HEK293 (cell line): ENCODE results near the gene MCM3AP.
A peak's percentile ranks its signal among the peaks of the same experiment; 100 is the strongest.
"Not testable (repeated sequence)": the region's sequence is repeated elsewhere in the genome, so short reads cannot be mapped to it uniquely, and the experiment has no call there.

Experiments used
- CTCF ChIA-PET: fragments of 350-600 bp; formaldehyde crosslinking; extraction: SDS; loops from one replicate; lab custom pipeline; 2021; ENCODE audit warnings: antibody characterized with exemption; lab: Yijun Ruan, JAX
- POLR2A ChIA-PET: fragments of 300-600 bp; formaldehyde crosslinking; extraction: SDS; loops from one replicate; lab custom pipeline; 2020; ENCODE audit warnings: antibody characterized with exemption, inconsistent platforms; lab: Yijun Ruan, JAX
- H3K27ac ChIP-seq: fragments of 200-500 bp; sonication (Bioruptor generic); 2 replicates; pipeline ENCODE4 v1.5.1; 2014; ENCODE audit warnings: low read depth, low read length, control low read depth, inconsistent platforms; ENCODE audit errors: extremely low read depth
- H3K36me3 ChIP-seq, 2 experiments: fragments of 200-500 bp in 1 of 2; sonication (Bioruptor generic) in 1 of 2; 1 replicate in 1 of 2; 2 replicates in 1 of 2; pipeline ENCODE4 v1.5.1; 2014 to 2017; ENCODE audit warnings: inconsistent platforms in 2 of 2, low read length in 2 of 2; ENCODE audit not compliant: control insufficient read depth in 2 of 2, insufficient read depth in 1 of 2
- H3K4me1 ChIP-seq: fragments of 200-500 bp; sonication (Bioruptor generic); 2 replicates; pipeline ENCODE4 v1.5.1; 2014; ENCODE audit warnings: mild to moderate bottlenecking, low read length, inconsistent platforms; ENCODE audit not compliant: control insufficient read depth, insufficient read depth
- H3K4me3 ChIP-seq: 2 replicates; pipeline ENCODE4 v1.5.1; 2011; ENCODE audit warnings: low read depth, mild to moderate bottlenecking, control low read depth, low read length, moderate library complexity
- H3K9me3 ChIP-seq: fragments of 200-500 bp; sonication (Bioruptor generic); 2 replicates; pipeline ENCODE4 v1.5.1; 2014; ENCODE audit warnings: low read depth, low read length, inconsistent platforms; ENCODE audit not compliant: control insufficient read depth, insufficient read depth
- EGR2 ChIP-seq: fragments of 450-650 bp; formaldehyde crosslinking; IDR thresholded peaks from 2 replicates; pipeline ENCODE4 v1.5.1; 2016; ENCODE audit warnings: low read depth, missing biosample characterization, missing genetic modification characterization
- GLIS1 ChIP-seq: fragments of 450-650 bp; formaldehyde crosslinking; IDR thresholded peaks from 2 replicates; pipeline ENCODE4 v1.5.1; 2016; ENCODE audit warnings: missing biosample characterization, missing genetic modification characterization
- KLF16 ChIP-seq: fragments of 450-650 bp; formaldehyde crosslinking; IDR thresholded peaks from 2 replicates; pipeline ENCODE4 v1.5.1; 2017; ENCODE audit warnings: missing biosample characterization, missing genetic modification characterization
- KLF8 ChIP-seq: fragments of 450-650 bp; formaldehyde crosslinking; IDR thresholded peaks from 2 replicates; pipeline ENCODE4 v1.5.1; 2016; ENCODE audit warnings: missing biosample characterization, missing genetic modification characterization
- KLF9 ChIP-seq: fragments of 450-650 bp; formaldehyde crosslinking; IDR thresholded peaks from 2 replicates; pipeline ENCODE4 v1.5.1; 2016; ENCODE audit warnings: missing biosample characterization, missing genetic modification characterization, low read depth
- PATZ1 ChIP-seq: fragments of 450-650 bp; formaldehyde crosslinking; IDR thresholded peaks from 2 replicates; pipeline ENCODE4 v1.5.1; 2016; ENCODE audit warnings: missing biosample characterization, missing genetic modification characterization
- REPIN1 ChIP-seq: fragments of 450-650 bp; formaldehyde crosslinking; IDR thresholded peaks from 2 replicates; pipeline ENCODE4 v1.5.1; 2017; ENCODE audit warnings: missing biosample characterization, missing genetic modification characterization, low read depth
- SCRT2 ChIP-seq: fragments of 450-650 bp; formaldehyde crosslinking; IDR thresholded peaks from 2 replicates; pipeline ENCODE4 v1.5.1; 2016; ENCODE audit warnings: missing biosample characterization, missing genetic modification characterization
- YY2 ChIP-seq: fragments of 450-650 bp; formaldehyde crosslinking; IDR thresholded peaks from 2 replicates; pipeline ENCODE4 v1.5.1; 2016; ENCODE audit warnings: missing biosample characterization, missing genetic modification characterization
- ZNF155 ChIP-seq: fragments of 450-650 bp; formaldehyde crosslinking; IDR thresholded peaks from 2 replicates; pipeline ENCODE4 v1.5.1; 2016; ENCODE audit warnings: missing biosample characterization, missing genetic modification characterization
- ZNF16 ChIP-seq: fragments of 450-650 bp; formaldehyde crosslinking; IDR thresholded peaks from 2 replicates; pipeline ENCODE4 v1.5.1; 2016; ENCODE audit warnings: low read depth, missing biosample characterization, missing genetic modification characterization
- ZNF221 ChIP-seq: fragments of 450-650 bp; formaldehyde crosslinking; IDR thresholded peaks from 2 replicates; pipeline ENCODE4 v1.5.1; 2017; ENCODE audit warnings: missing biosample characterization, missing genetic modification characterization, borderline replicate concordance
- ZNF266 ChIP-seq: fragments of 450-650 bp; formaldehyde crosslinking; IDR thresholded peaks from 2 replicates; pipeline ENCODE4 v1.5.1; 2016; ENCODE audit warnings: missing biosample characterization, missing genetic modification characterization, low read depth
- ZNF324 ChIP-seq: fragments of 450-650 bp; formaldehyde crosslinking; IDR thresholded peaks from 2 replicates; pipeline ENCODE4 v1.5.1; 2016; ENCODE audit warnings: missing biosample characterization, missing genetic modification characterization
- ZNF341 ChIP-seq: fragments of 450-650 bp; formaldehyde crosslinking; IDR thresholded peaks from 2 replicates; pipeline ENCODE4; 2016; ENCODE audit warnings: low read depth, missing biosample characterization, missing genetic modification characterization
- ZNF354C ChIP-seq: fragments of 450-650 bp; formaldehyde crosslinking; IDR thresholded peaks from 2 replicates; pipeline ENCODE4 v1.5.1; 2016; ENCODE audit warnings: missing biosample characterization, missing genetic modification characterization, low read depth, borderline replicate concordance
- ZNF530 ChIP-seq: fragments of 450-650 bp; formaldehyde crosslinking; IDR thresholded peaks from 2 replicates; pipeline ENCODE4 v1.5.1; 2016; ENCODE audit warnings: low read depth, missing biosample characterization, missing genetic modification characterization
- ZNF548 ChIP-seq: fragments of 450-650 bp; formaldehyde crosslinking; IDR thresholded peaks from 2 replicates; pipeline ENCODE4 v1.5.1; 2016; ENCODE audit warnings: missing biosample characterization, missing genetic modification characterization
- ZNF549 ChIP-seq: fragments of 450-650 bp; IDR thresholded peaks from 2 replicates; pipeline ENCODE4 v1.5.1; 2018; ENCODE audit warnings: missing biosample characterization, missing genetic modification characterization, mild to moderate bottlenecking, inconsistent platforms, moderate library complexity
- ZNF707 ChIP-seq: fragments of 450-650 bp; formaldehyde crosslinking; IDR thresholded peaks from 2 replicates; pipeline ENCODE4 v1.5.1; 2016; ENCODE audit warnings: missing biosample characterization, missing genetic modification characterization
- ZNF776 ChIP-seq: fragments of 450-650 bp; formaldehyde crosslinking; IDR thresholded peaks from 2 replicates; pipeline ENCODE4 v1.5.0; 2017; ENCODE audit warnings: missing biosample characterization, missing genetic modification characterization, borderline replicate concordance
- TF ChIP-seq, protein P1 (sequence below): fragments of 450-650 bp; formaldehyde crosslinking; IDR thresholded peaks from 2 replicates; pipeline ENCODE4 v1.5.1; 2016; ENCODE audit warnings: missing biosample characterization, missing genetic modification characterization
- TF ChIP-seq, protein P2 (sequence below): fragments of 450-650 bp; formaldehyde crosslinking; IDR thresholded peaks from 2 replicates; pipeline ENCODE4 v1.5.1; 2016; ENCODE audit warnings: missing biosample characterization, missing genetic modification characterization

The MCM3AP gene

DNA sequence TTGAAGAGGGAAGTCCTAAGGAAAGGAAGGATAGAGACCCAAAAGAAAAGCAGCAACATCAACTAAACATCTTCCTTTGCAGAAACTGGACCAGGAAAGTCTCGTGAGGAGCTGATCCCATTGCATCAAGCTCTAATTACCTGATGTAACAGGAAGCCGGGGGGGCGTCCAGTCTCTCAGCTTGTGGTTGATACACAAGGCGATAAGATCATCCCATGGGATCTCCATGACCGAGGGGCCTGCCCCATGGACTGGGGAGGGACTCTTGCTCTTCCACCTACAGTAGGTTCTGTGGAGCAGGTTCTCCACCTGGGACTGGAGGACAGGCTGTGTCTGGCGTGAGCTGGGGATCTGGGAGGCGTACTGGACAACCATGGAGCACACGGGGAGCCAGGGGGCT, 42.1 kb downstream of the MCM3AP start:
- H3K4me3 ChIP-seq: no peak overlapping the region
- H3K36me3 ChIP-seq: peaks cover 61 to 95% of the 10 kb centered on the region in 2 experiments
- H3K4me1 ChIP-seq: no peaks in the 10 kb centered on the region
- POLR2A ChIA-PET: interaction anchor here (1.2 kb wide), 1 partner anchor 11 kb away, joined by 3 read pairs; no protein-coding TSS in a partner anchor
- no peaks in the 10 kb centered on the region for H3K9me3 ChIP-seq
- CTCF ChIA-PET: interaction anchor here (1.4 kb wide), 1 partner anchor 9 kb away, joined by 3 read pairs; no protein-coding TSS in a partner anchor
- H3K27ac ChIP-seq: no peak overlapping the region
- TF ChIP-seq PATZ1 (tag by site-specific recombination) (peak; percentile 34), ZNF221 (tag by site-specific recombination) (no peak), ZNF341 (peak; percentile 43; the same call in 1 of the 2 replicates), KLF8 (tag by site-specific recombination) (no peak), ZNF776 (tag by site-specific recombination) (no peak), YY2 (no peak), ZNF324 (tag by site-specific recombination) (no peak), ZNF549 (tag by site-specific recombination) (no peak), ZNF530 (no peak), GLIS1 (tag by site-specific recombination) (peak; percentile 90), ZNF354C (tag by site-specific recombination) (no peak), KLF16 (tag by site-specific recombination) (no peak), ZNF155 (tag by site-specific recombination) (no peak), SCRT2 (tag by site-specific recombination) (no peak), ZNF707 (tag by site-specific recombination) (no peak)
- TF ChIP-seq, protein P1, sequence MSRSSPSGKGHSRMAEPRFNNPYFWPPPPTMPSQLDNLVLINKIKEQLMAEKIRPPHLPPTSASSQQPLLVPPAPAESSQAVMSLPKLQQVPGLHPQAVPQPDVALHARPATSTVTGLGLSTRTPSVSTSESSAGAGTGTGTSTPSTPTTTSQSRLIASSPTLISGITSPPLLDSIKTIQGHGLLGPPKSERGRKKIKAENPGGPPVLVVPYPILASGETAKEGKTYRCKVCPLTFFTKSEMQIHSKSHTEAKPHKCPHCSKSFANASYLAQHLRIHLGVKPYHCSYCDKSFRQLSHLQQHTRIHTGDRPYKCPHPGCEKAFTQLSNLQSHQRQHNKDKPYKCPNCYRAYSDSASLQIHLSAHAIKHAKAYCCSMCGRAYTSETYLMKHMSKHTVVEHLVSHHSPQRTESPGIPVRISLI: no peak
- TF ChIP-seq, protein P2, sequence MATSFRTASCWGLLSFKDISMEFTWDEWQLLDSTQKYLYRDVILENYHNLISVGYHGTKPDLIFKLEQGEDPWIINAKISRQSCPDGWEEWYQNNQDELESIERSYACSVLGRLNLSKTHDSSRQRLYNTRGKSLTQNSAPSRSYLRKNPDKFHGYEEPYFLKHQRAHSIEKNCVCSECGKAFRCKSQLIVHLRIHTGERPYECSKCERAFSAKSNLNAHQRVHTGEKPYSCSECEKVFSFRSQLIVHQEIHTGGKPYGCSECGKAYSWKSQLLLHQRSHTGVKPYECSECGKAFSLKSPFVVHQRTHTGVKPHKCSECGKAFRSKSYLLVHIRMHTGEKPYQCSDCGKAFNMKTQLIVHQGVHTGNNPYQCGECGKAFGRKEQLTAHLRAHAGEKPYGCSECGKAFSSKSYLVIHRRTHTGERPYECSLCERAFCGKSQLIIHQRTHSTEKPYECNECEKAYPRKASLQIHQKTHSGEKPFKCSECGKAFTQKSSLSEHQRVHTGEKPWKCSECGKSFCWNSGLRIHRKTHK (tag by site-specific recombination): no peak
- TF ChIP-seq, all 188 proteins: peak for 3

DNA sequence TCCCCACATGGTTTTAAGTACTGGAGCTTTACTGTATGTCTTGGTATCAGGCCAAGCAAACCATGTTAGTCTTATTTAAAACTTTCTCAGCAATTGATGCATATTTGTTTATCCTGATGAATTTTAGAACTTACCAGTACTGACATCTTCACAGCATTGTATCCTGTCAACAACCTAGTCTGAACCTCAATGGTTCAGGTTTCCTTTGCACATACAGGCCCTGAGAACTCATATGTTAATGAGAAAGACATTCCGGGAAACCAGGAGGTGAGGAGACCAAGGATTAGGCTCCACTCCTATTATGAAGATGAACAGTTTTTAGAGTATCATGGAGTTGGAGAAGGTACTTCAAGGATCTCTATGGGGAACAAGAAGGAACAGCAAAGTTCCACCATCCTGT, 43.8 kb downstream of the MCM3AP start:
- H3K4me1 ChIP-seq, H3K27ac ChIP-seq, H3K9me3 ChIP-seq, H3K4me3 ChIP-seq: not testable (repeated sequence)
- H3K36me3 ChIP-seq: peaks cover 62 to 88% of the 10 kb centered on the region in 2 experiments
- ChIA-PET POLR2A (interaction anchor here (0.7 kb wide), 1 partner anchor 13 kb away, joined by 3 read pairs; the partner anchor contains the start of gene LSS), CTCF (interaction anchor here (1.4 kb wide), 1 partner anchor 11 kb away, joined by 7 read pairs; no protein-coding TSS in a partner anchor)

DNA sequence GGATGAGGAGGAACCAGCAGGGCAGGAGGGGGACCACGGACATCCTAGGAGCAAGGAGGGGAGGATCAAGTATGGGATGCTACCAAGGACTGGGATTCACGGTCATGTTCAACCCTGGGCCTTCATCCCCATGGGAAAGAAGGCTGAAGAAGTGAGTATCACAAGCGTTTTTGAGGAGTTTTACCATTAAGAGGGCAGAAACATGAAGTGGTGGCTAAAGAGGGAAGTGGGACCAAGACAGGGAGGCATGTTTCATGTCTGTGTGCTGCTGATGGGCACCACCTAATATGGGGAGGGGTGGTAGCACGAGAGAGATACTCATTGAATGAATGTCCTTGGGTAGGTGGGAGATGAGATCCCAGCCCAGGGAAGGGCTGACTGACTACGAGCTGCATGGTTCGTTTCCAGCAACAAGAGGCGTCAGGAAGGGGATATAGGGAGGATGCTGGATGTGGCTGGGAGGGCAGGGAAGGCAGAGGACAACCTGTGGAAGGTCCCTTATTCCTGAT, 45.5 kb downstream of the MCM3AP start:
- POLR2A ChIA-PET: interaction anchor here (1.1 kb wide), 1 partner anchor 266 kb away, joined by 3 read pairs; no protein-coding TSS in a partner anchor
- Histone ChIP-seq H3K4me1 (no peaks in the 10 kb centered on the region), H3K9me3 (no peaks in the 10 kb centered on the region), H3K27ac (no peak overlapping the region), H3K36me3 (peaks cover 59 to 88% of the 10 kb centered on the region in 2 experiments), H3K4me3 (no peak overlapping the region)
- no peak for TF ChIP-seq EGR2 (tag by site-specific recombination)
- no peak for TF ChIP-seq ZNF16 (tag by site-specific recombination)
- no peak for TF ChIP-seq REPIN1 (tag by site-specific recombination)
- TF ChIP-seq KLF9 (tag by site-specific recombination): no peak
- no peak for TF ChIP-seq ZNF548 (tag by site-specific recombination)
- no peak for TF ChIP-seq ZNF266 (tag by site-specific recombination)
- CTCF ChIA-PET: interaction anchor here (1.0 kb wide), 1 partner anchor 97 kb away, joined by 4 read pairs; no protein-coding TSS in a partner anchor
